Fibroblast of skin of right biceps (primary cell): ENCODE measurements around the gene TIMM23B.
A peak's percentile ranks its signal among the peaks of the same experiment; 100 is the strongest.
"Not testable (repeated sequence)": the region's sequence is repeated elsewhere in the genome, so short reads cannot be mapped to it uniquely, and the experiment has no call there.

Source experiments
- DNase-seq: peaks from one replicate; pipeline ENCODE4 v3.0.0-alpha.2; 2013

The TIMM23B gene

GRCh38 chr10:49941447-49942338, at the start of gene TIMM23B, which contains the start of gene PARG:
Gene TIMM23B (plus strand): TSS chr10:49942053. CDS start chr10:49942195, 142 bp downstream.
Gene PARG (minus strand): TSS chr10:49942027. CDS start chr10:49941725, 302 bp downstream.
- DNase-seq: peak; percentile 85

GRCh38 chr10:49899999-49900398, 41.9 kb upstream of the TIMM23B start:
- DNase-seq: not testable (repeated sequence)

- not testable (repeated sequence) for DNase-seq
These were observed 41.4 kb upstream of the TIMM23B start for GRCh38 chr10:49900406-49900805.

GRCh38 chr10:49903829-49904228, 38.0 kb upstream of the TIMM23B start:
- DNase-seq: not testable (repeated sequence)

- not testable (repeated sequence) for DNase-seq
These were observed 33.4 kb upstream of the TIMM23B start for GRCh38 chr10:49908290-49909080.

- not testable (repeated sequence) for DNase-seq
These were observed 31.6 kb upstream of the TIMM23B start for GRCh38 chr10:49910295-49910694.

- DNase-seq: not testable (repeated sequence)
These were observed 25.4 kb upstream of the TIMM23B start for GRCh38 chr10:49916451-49916850.

- DNase-seq: not testable (repeated sequence)
These were observed 23.9 kb upstream of the TIMM23B start for GRCh38 chr10:49917927-49918326.

- DNase-seq: not testable (repeated sequence)
These were observed 19.8 kb upstream of the TIMM23B start for GRCh38 chr10:49922041-49922440.

GRCh38 chr10:49923572-49923971, 18.3 kb upstream of the TIMM23B start:
- DNase-seq: not testable (repeated sequence)

GRCh38 chr10:49931276-49931675, 10.6 kb upstream of the TIMM23B start:
- DNase-seq: not testable (repeated sequence)

- DNase-seq: not testable (repeated sequence)
These were observed 9.7 kb upstream of the TIMM23B start for GRCh38 chr10:49931959-49932728.

- peak; percentile 2 for DNase-seq
These were observed 469 bp downstream of the TIMM23B start for GRCh38 chr10:49942339-49942705.

GRCh38 chr10:49943607-49944006, 1.8 kb downstream of the TIMM23B start:
- DNase-seq: not testable (repeated sequence)

- not testable (repeated sequence) for DNase-seq
These were observed 6.3 kb downstream of the TIMM23B start for GRCh38 chr10:49948142-49948541.

- not testable (repeated sequence) for DNase-seq
These were observed 6.9 kb downstream of the TIMM23B start for GRCh38 chr10:49948737-49949136.

- not testable (repeated sequence) for DNase-seq
These were observed 10.2 kb downstream of the TIMM23B start for GRCh38 chr10:49952006-49952405.

- peak; percentile 3 for DNase-seq
These were observed 11.3 kb downstream of the TIMM23B start for GRCh38 chr10:49953122-49953521.

GRCh38 chr10:49970331-49970857, 28.5 kb downstream of the TIMM23B start:
- not testable (repeated sequence) for DNase-seq

- not testable (repeated sequence) for DNase-seq
These were observed 29.6 kb downstream of the TIMM23B start for GRCh38 chr10:49971466-49971865.

GRCh38 chr10:49972094-49972493, 30.2 kb downstream of the TIMM23B start:
- not testable (repeated sequence) for DNase-seq

- not testable (repeated sequence) for DNase-seq
These were observed 35.9 kb downstream of the TIMM23B start for GRCh38 chr10:49977756-49978155.
